ENCODE data around the gene GDF10. TPM values are rescaled to one million over a fixed set of nuclear protein-coding genes. Genes with fewer than 3 reads are reported as not detected.

GDF10 gene
- total and polyA plus RNA-seq, 5 donors from 2014 or later, result not detected

DNA sequence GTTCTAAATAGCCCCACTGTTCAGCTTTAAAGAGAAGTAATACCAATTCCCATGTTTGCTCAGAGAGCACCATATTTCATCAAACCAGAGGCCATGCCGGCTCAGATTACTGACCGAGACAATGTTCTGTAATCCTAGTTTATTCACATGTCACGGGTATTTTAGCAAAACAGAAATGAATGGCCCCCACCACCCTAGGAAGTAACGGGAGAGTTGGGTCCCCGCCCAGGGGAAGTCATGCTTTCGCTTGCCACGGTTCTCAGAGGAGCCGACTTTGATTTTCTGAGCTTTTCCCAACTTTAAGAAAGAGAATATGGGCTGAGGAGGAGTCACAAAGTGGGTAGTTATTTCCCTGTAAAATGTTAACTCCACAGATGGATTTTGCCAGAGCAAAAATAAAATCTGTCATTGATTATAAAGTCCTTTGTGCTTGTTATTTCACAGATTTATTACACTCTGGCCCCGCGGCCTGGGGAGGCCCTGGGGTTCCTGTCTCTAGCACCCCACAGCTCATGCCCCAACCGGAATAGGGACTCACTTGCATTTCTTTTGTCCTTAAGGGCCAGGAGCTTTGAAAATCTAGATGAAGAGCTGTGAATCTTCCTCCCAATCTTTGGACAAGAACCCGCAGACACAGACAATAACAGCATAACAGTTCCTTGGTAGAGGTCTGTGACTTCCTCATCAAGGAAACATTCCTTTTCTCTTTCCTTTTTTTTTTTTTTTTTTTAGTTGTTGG is 3.7 kb upstream of the GDF10 start:
- no peaks in the 10 kb centered on the region for H3K27me3 ChIP-seq (ENCODE audit: control insufficient read depth, insufficient read depth, low read length)
- H3K36me3 Mint-ChIP-seq, result no peaks in the 10 kb centered on the region
- DNase-seq (no peak), ATAC-seq (ENCODE audit: low read depth in 2 of 2) (no peak)
- H3K27ac Mint-ChIP-seq, result no peak overlapping the region
- H3K27me3 Mint-ChIP-seq, result peaks cover 10% of the 10 kb centered on the region
- H3K4me1 Mint-ChIP-seq, result peaks cover 0 to 14% (median 1%) of the 10 kb centered on the region in 4 donors
- H3K4me3 ChIP-seq (ENCODE audit: low read depth, low read length), result no peak overlapping the region
- H3K4me1 ChIP-seq (ENCODE audit: control insufficient read depth, insufficient read depth, low read length, poor library complexity, severe bottlenecking), result peaks cover 4% of the 10 kb centered on the region
- no peaks in the 10 kb centered on the region for H3K36me3 ChIP-seq (ENCODE audit: control insufficient read depth, insufficient read depth, low read length)
- no peak overlapping the region for H3K4me3 Mint-ChIP-seq
- H3K27ac ChIP-seq (ENCODE audit: insufficient read depth, low read length, poor library complexity, severe bottlenecking), result no peak overlapping the region
- no peaks in the 10 kb centered on the region for H3K9me3 Mint-ChIP-seq
- H3K9me3 ChIP-seq (ENCODE audit: control insufficient read depth in 2 of 2, low read length in 2 of 2), result no peaks in the 10 kb centered on the region

DNA sequence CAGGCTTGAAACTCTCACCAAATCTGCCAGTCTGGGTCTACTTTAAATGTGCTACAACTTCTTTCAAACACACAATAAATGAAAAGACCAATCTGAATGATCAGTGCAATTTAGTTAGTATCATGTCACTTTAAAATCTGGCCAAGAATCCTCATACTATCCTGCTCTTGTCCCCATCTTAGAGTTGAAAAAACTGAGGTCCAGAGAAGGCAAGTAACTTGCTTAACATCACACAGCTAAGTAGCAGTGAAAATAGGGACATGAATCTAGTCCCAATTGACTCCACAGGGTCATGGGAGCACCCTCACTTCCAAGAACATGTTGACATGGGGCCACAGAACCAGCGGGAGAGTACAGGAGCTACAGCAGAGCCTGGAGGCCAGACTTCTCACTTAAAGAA is 3.1 kb upstream of the GDF10 start:
- Mint-ChIP-seq H3K4me3 (no peak overlapping the region), H3K4me1 (peaks cover 0 to 14% (median 1%) of the 10 kb centered on the region in 4 donors), H3K27me3 (peaks cover 10% of the 10 kb centered on the region), H3K9me3 (no peaks in the 10 kb centered on the region), H3K36me3 (no peaks in the 10 kb centered on the region), H3K27ac (no peak overlapping the region)
- Histone ChIP-seq H3K27me3 (ENCODE audit: control insufficient read depth, insufficient read depth, low read length) (no peaks in the 10 kb centered on the region), H3K4me3 (ENCODE audit: low read depth, low read length) (no peak overlapping the region), H3K36me3 (ENCODE audit: control insufficient read depth, insufficient read depth, low read length) (no peaks in the 10 kb centered on the region), H3K27ac (ENCODE audit: insufficient read depth, low read length, poor library complexity, severe bottlenecking) (no peak overlapping the region), H3K9me3 (ENCODE audit: control insufficient read depth in 2 of 2, low read length in 2 of 2) (no peaks in the 10 kb centered on the region), H3K4me1 (ENCODE audit: control insufficient read depth, insufficient read depth, low read length, poor library complexity, severe bottlenecking) (peaks cover 4% of the 10 kb centered on the region)
- ATAC-seq (ENCODE audit: low read depth in 2 of 2) (no peak), DNase-seq (no peak)

DNA sequence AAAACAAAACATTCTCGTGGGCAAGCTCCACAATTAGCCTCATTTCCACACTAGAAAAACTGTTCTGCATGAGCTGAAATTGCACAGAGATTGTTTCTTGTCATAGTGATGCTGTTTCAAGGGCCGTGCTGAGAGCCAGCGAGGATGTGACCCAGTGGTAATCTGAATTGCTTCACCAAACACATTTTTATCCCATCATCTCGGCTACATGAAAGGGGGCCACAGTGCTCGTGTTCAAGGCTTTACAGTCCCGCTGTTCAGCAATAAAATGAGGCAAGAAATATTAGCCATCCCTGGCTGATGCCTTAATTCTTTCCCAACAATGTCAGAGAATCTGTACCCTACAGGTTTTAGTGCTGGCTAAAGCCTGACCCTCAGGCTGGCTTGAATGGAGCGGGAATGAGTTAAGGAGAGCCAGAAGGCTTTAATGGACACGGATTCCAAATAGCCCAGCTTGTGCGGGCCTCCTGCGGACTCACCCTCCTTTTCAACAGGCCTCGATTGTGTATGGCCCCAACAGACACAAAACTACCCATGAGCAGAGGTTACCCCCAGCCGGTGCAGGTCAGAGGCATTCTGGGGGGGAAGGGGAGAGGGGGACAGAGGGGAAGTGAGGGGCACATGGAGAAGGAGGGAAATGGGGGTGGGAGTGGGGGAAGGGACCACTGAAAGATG is 2.0 kb upstream of the GDF10 start:
- Histone ChIP-seq H3K9me3 (ENCODE audit: control insufficient read depth in 2 of 2, low read length in 2 of 2) (no peaks in the 10 kb centered on the region), H3K27me3 (ENCODE audit: control insufficient read depth, insufficient read depth, low read length) (no peaks in the 10 kb centered on the region), H3K36me3 (ENCODE audit: control insufficient read depth, insufficient read depth, low read length) (no peaks in the 10 kb centered on the region), H3K4me1 (ENCODE audit: control insufficient read depth, insufficient read depth, low read length, poor library complexity, severe bottlenecking) (peaks cover 4% of the 10 kb centered on the region), H3K27ac (ENCODE audit: insufficient read depth, low read length, poor library complexity, severe bottlenecking) (no peak overlapping the region), H3K4me3 (ENCODE audit: low read depth, low read length) (no peak overlapping the region)
- ATAC-seq (ENCODE audit: low read depth in 2 of 2), result no peak
- Mint-ChIP-seq H3K9me3 (no peaks in the 10 kb centered on the region), H3K4me3 (peak overlapping the region in 1 of 4 donors; percentile 10), H3K4me1 (peaks cover 0 to 14% (median 1%) of the 10 kb centered on the region in 4 donors), H3K27me3 (peaks cover 10% of the 10 kb centered on the region), H3K36me3 (no peaks in the 10 kb centered on the region), H3K27ac (no peak overlapping the region)
- DNase-seq, result no peak

DNA sequence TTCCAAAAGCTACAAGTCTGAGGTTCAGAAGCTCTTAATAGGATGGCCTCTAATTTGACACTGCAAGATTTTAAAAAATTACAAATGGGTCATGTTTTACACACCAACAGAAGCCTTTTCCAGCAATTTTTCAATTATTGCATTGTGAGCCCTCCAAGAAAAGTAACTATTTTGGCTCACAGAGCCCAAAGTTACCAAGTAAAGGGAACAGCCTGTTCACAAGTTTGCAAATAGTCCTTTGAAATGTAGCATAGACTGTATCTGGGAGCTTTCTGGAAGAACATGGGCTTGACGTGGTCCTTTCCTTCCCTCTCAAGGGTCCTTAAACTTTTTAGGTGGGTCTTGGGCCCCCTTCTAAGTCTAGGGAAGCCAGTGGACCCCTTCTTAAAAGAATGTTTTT is 1.3 kb upstream of the GDF10 start:
- Histone ChIP-seq H3K4me1 (ENCODE audit: control insufficient read depth, insufficient read depth, low read length, poor library complexity, severe bottlenecking) (peaks cover 4% of the 10 kb centered on the region), H3K27me3 (ENCODE audit: control insufficient read depth, insufficient read depth, low read length) (no peaks in the 10 kb centered on the region), H3K4me3 (ENCODE audit: low read depth, low read length) (no peak overlapping the region), H3K36me3 (ENCODE audit: control insufficient read depth, insufficient read depth, low read length) (no peaks in the 10 kb centered on the region), H3K9me3 (ENCODE audit: control insufficient read depth in 2 of 2, low read length in 2 of 2) (no peaks in the 10 kb centered on the region), H3K27ac (ENCODE audit: insufficient read depth, low read length, poor library complexity, severe bottlenecking) (no peak overlapping the region)
- peaks cover 10% of the 10 kb centered on the region for H3K27me3 Mint-ChIP-seq
- H3K36me3 Mint-ChIP-seq, result no peaks in the 10 kb centered on the region
- H3K27ac Mint-ChIP-seq, result no peak overlapping the region
- DNase-seq (no peak), ATAC-seq (ENCODE audit: low read depth in 2 of 2) (no peak)
- no peaks in the 10 kb centered on the region for H3K9me3 Mint-ChIP-seq
- peaks cover 0 to 14% (median 1%) of the 10 kb centered on the region in 4 donors for H3K4me1 Mint-ChIP-seq
- no peak overlapping the region for H3K4me3 Mint-ChIP-seq

DNA sequence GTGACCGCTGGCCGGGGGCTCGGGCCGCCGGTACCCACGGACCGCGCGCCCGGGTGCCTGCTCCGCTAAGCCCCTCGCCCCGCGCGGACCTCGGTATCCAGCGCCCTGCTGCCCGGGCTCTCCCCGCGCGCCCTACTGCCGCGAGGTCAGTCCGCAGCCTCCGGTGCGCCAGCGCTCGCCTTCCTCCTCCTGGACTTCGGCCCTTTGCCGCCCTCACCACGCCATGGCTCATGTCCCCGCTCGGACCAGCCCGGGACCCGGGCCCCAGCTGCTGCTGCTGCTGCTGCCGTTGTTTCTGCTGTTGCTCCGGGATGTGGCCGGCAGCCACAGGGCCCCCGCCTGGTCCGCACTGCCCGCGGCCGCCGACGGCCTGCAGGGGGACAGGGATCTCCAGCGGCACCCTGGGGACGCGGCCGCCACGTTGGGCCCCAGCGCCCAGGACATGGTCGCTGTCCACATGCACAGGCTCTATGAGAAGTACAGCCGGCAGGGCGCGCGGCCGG is 483 bp downstream of the GDF10 start:
- no peaks in the 10 kb centered on the region for H3K9me3 Mint-ChIP-seq
- no peaks in the 10 kb centered on the region for H3K36me3 Mint-ChIP-seq
- no peak overlapping the region for H3K4me3 ChIP-seq (ENCODE audit: low read depth, low read length)
- H3K4me3 Mint-ChIP-seq, result peak overlapping the region in 2 of 4 donors; percentile 22 to 86
- H3K27ac Mint-ChIP-seq, result no peak overlapping the region
- no peak for ATAC-seq (ENCODE audit: low read depth in 2 of 2)
- H3K27ac ChIP-seq (ENCODE audit: insufficient read depth, low read length, poor library complexity, severe bottlenecking), result no peak overlapping the region
- H3K27me3 ChIP-seq (ENCODE audit: control insufficient read depth, insufficient read depth, low read length), result no peaks in the 10 kb centered on the region
- H3K27me3 Mint-ChIP-seq, result peaks cover 10% of the 10 kb centered on the region
- H3K36me3 ChIP-seq (ENCODE audit: control insufficient read depth, insufficient read depth, low read length), result no peaks in the 10 kb centered on the region
- H3K9me3 ChIP-seq (ENCODE audit: control insufficient read depth in 2 of 2, low read length in 2 of 2), result no peaks in the 10 kb centered on the region
- peaks cover 4% of the 10 kb centered on the region for H3K4me1 ChIP-seq (ENCODE audit: control insufficient read depth, insufficient read depth, low read length, poor library complexity, severe bottlenecking)
- DNase-seq, result no peak
- H3K4me1 Mint-ChIP-seq, result peaks cover 0 to 14% (median 1%) of the 10 kb centered on the region in 4 donors

DNA sequence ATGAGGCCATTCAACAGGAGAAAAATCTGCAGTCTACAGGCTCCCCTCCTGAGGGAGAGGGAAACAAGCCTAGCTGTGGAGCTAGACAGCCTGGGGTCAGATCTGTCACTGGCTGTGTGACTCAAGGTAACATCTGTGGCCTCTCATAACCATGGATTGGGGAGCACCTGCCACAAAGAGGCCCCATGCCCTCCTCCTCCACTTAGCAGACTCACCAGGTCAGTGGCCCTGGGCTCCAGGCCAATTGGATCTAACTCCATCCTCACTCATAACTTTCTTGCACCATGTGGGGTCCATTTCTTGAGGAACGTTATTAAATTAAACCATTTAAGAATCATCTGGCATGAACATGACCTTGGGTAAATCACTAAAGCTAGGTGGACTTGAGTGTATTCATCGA is 1.8 kb downstream of the GDF10 start:
- no peaks in the 10 kb centered on the region for H3K36me3 Mint-ChIP-seq
- Histone ChIP-seq H3K4me3 (ENCODE audit: low read depth, low read length) (no peak overlapping the region), H3K27me3 (ENCODE audit: control insufficient read depth, insufficient read depth, low read length) (no peaks in the 10 kb centered on the region), H3K36me3 (ENCODE audit: control insufficient read depth, insufficient read depth, low read length) (no peaks in the 10 kb centered on the region), H3K27ac (ENCODE audit: insufficient read depth, low read length, poor library complexity, severe bottlenecking) (no peak overlapping the region), H3K4me1 (ENCODE audit: control insufficient read depth, insufficient read depth, low read length, poor library complexity, severe bottlenecking) (peaks cover 4% of the 10 kb centered on the region), H3K9me3 (ENCODE audit: control insufficient read depth in 2 of 2, low read length in 2 of 2) (no peaks in the 10 kb centered on the region)
- H3K4me1 Mint-ChIP-seq, result peaks cover 0 to 14% (median 2%) of the 10 kb centered on the region in 4 donors
- H3K27ac Mint-ChIP-seq, result no peak overlapping the region
- ATAC-seq (ENCODE audit: low read depth in 2 of 2) (no peak), DNase-seq (no peak)
- H3K9me3 Mint-ChIP-seq, result no peaks in the 10 kb centered on the region
- H3K27me3 Mint-ChIP-seq, result peaks cover 10% of the 10 kb centered on the region
- no peak overlapping the region for H3K4me3 Mint-ChIP-seq

DNA sequence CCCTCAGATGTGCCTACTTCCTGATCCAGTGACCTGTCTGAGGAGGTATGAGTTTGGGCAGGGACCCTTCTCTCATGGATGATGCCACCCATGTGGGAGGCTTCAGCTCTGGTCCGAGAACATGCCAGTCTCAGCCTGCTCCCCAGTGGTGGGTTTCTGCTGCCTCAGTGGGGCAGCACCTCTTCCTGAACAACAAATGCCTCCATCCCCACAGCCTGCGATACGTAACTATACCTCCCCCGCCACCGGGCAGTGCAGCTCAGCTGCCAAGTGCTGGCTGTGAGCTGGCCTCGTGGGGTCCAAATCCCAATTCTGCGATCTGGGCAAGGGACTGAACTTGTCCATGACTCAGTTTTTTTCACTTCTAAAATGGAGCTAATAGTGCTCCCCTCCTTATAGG is 3.1 kb downstream of the GDF10 start:
- no peak overlapping the region for H3K27ac Mint-ChIP-seq
- H3K9me3 ChIP-seq (ENCODE audit: control insufficient read depth in 2 of 2, low read length in 2 of 2), result no peaks in the 10 kb centered on the region
- no peak for ATAC-seq (ENCODE audit: low read depth in 2 of 2)

More for the DNA sequence above, 3.1 kb downstream of the GDF10 start:
- peaks cover 10% of the 10 kb centered on the region for H3K27me3 Mint-ChIP-seq
- Histone ChIP-seq H3K36me3 (ENCODE audit: control insufficient read depth, insufficient read depth, low read length) (no peaks in the 10 kb centered on the region), H3K4me1 (ENCODE audit: control insufficient read depth, insufficient read depth, low read length, poor library complexity, severe bottlenecking) (peaks cover 4% of the 10 kb centered on the region), H3K4me3 (ENCODE audit: low read depth, low read length) (no peak overlapping the region), H3K27me3 (ENCODE audit: control insufficient read depth, insufficient read depth, low read length) (no peaks in the 10 kb centered on the region), H3K27ac (ENCODE audit: insufficient read depth, low read length, poor library complexity, severe bottlenecking) (no peak overlapping the region)
- H3K4me3 Mint-ChIP-seq, result no peak overlapping the region
- no peaks in the 10 kb centered on the region for H3K9me3 Mint-ChIP-seq
- DNase-seq, result no peak
- peaks cover 0 to 14% (median 2%) of the 10 kb centered on the region in 4 donors for H3K4me1 Mint-ChIP-seq
- no peaks in the 10 kb centered on the region for H3K36me3 Mint-ChIP-seq

Measured in CD4-positive, CD25-positive, alpha-beta regulatory T cell (primary cell).